Measurements from ENCODE around the gene PAPPA2. TPM values are rescaled to one million over a fixed set of nuclear protein-coding genes. Genes with fewer than 3 reads are reported as not detected.
A peak's percentile ranks its signal among the peaks of the same experiment; 100 is the strongest.

PAPPA2 gene
- polyA plus RNA-seq, 12 donors = 0.16 to 24.5 (median 0.39) TPM; not detected in 2

DNA sequence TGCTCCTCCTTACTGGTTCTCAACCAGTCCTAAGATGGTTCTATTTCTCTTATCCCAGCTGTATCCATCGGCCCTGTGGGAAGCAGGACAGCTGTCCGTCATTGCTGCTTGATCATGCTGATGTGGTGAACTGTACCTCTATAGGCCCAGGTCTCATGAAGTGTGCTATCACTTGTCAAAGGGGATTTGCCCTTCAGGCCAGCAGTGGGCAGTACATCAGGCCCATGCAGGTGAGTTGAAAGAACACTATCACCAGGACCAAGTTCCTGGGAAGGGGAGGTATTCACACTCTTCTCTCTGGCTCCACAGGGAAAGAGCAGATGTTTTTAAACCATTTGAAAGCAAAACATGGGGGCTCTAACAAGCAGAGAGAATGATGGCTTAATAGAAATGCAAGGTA, 302.6 kb downstream of the PAPPA2 start:
- no peak for DNase-seq

DNA sequence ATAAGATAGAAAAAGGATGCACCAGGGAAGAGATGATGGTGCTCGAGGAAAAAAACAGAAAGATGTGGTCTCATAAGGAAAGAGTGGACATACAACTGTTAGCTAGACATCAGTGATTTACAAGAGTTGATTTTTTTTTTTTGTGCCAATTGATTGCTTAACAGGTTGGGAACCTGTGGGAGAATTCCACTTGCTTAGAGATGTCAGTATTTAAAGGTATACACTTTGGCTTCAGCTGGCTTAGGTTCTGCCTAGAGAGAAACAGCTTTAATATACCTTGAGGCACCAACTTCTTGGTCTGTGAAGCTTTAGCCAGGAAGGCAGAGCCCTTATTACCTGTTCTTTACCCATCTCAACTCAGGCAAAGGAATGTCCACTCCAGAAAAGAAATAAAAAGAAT, 303.8 kb downstream of the PAPPA2 start:
- DNase-seq = no peak

DNA sequence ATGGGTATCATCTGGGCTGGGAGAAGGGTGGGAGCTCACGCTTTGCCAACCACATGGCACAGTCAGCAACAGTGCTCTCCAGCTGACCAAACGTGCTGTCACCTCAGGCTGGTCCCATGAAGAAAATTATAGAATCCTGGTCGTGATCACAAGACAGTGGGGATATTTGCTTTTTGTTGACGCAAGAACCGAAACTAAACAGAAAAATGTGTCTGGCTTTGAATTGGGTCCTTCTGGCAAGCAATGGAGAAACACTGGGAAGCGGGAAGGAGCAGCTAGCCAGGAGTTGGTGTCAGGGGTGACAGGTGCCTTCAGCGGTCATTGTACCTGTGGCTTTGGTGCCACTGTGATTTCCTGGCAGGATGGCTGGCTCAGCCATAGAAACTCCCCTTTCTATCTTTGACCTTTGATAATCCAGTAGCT, 304.8 kb downstream of the PAPPA2 start:
- DNase-seq = no peak

DNA sequence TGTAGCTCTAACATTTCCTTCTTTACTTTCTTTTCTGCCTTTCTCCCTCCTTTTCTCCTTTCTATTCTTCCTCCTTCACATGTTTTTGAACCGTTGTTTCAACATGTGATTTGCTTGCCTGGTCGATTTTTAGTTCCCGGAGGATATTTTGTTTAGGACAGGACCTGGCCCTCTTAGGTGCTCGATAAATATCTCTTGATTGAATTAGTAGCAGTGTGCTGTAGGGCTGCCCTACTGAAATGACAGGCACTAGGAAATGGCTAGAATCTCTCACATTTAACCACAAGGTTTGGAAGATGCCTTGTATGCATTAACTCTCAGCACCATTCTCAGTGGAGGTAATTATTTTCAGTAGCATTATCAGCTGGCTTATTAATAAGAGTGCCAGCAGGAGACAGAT, 305.6 kb downstream of the PAPPA2 start:
- DNase-seq = no peak

DNA sequence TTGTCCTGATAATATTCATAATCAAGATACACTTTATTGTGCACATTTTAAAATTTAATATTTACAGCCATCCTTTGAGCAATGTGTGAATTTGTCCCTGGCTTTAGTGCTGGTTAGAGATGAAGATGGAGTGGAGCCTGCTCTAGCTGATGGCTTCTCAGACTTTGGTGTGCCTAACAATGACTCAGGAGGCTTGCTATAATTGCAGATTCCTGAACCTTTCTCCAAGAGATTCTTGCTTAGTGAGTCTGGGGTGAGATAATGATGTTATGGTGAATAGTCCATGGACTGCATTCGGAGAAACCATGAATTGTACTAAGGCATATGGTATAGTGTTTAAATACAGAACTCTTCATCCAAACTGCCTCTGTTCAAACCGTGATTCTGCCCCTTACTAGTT, 307.1 kb downstream of the PAPPA2 start:
- no peak for DNase-seq

DNA sequence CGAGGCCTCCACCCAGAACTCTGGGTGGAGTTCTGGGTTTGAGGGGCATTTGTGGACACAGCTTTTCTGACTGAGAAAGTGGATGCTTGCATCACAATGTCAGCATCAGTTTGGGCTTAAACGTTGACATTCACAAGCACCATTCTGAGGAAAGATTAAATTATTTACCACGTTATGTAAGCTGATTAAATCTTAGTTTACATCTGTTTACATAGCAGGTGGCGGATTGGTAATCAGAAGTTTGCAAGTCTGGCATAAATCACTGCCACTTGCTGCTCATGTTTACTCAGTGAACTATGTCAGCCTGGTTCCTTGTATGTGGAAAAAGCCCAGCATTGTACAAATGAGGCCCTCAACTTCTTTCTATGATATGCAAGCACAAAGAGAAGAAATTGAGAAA, 310.1 kb downstream of the PAPPA2 start:
- no peak for DNase-seq

DNA sequence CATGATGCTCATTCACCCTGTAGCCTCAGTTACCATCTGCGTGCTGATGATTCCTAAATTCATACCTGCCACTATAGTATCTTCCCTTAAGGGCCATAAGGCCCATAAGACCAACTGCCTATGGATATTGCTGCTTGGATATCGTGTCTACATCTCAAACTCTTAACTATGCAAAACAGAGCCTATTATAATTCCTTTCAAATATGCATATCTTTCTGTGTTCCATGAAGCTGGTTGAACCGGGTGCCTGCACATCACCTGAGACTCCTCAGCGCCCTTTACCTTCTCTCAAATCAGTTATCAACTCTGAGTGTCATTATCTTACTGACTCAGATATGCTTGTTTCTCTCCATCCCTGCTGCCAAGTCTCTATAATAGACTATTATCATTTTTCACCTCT, 311.2 kb downstream of the PAPPA2 start:
- no peak for DNase-seq

DNA sequence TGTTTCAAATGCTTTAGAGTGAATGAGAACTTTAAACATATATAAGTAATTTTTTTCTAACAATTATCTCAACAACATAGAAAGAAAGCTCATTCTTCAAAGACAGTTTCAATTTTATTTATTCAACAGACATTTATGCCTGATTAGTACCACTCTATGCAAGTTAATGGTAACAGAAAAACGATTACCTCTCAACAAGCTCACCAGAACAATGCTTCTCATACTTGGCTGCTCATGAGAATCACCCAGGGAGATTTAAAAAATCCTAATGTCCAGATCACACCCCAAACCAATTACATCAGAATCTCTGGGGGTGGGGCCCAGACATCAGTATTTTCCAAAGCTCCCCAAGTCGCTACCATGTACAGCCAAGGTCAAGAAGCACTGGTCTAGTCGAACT, 312.4 kb downstream of the PAPPA2 start:
- DNase-seq = no peak

DNA sequence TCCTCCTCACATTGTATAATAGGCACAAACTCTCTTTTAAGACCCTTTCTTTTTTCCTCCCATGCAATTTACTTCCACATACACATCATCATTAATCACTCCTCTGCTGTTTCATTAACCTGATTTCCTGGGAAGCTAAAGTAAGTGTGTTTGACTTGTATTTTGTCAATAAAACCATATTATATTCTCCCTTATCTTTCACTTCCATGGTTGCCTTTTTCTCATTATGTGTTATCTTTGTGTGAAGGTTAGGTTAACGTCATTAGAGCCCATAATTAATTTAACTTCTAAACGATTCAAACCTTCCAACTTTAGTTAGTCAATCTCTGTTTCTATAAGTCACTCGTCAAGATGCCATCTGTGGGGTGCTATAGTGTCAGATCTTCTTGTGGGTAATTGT, 313.0 kb downstream of the PAPPA2 start:
- no peak for DNase-seq

DNA sequence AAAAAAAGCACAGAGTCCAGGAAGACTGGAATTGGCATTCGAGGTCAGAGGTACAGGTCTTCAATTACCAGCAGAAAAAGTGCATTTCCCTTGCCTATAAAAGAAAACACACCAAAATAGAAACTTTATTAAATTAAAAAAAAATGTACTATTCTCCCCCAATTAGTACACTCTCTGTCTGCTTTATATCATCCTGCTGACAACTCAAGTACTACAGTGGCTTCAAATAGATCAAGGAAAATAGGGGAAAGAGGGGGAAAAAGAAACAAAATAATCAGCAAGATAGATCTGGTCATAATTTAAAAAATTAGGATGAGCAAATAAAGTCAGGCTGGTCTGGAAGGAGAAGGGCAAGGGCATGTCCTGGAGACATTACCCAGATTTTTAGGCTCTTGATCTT, 315.1 kb downstream of the PAPPA2 start:
- no peak for DNase-seq

DNA sequence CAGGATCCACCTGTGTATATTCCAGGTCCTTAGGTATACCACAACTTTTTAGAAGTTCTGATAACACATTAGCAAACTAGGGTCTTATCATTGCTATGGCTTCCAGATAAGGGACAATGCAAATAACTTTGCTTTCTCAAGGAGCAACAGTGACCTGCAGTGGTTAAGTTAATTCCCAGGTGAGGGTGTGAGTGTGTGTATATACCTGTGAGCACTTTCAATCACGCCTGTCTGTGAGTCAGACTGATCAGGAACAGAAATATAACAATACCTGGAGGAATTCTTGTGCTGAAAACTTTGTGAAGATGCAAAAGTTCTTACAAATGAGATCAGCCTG, 317.0 kb downstream of the PAPPA2 start:
- no peak for DNase-seq

DNA sequence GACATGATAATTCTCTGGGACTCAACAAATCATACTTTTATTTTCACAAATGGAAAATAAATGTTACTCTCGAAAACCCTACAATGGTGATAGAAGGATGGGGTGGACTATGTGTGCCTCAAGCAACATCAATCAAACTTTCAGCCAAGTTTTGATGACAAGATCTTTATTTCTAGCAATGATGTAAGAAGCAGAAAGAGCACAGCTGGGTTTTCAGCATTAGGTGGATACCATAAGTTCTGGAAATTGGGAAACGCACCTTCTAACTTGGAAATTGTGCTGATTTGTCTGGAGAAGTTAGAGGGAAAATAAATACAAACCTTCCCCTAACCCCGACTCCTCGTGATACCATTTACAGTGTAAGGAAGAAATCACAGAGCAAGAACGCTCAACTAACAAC, 320.3 kb downstream of the PAPPA2 start:
- no peak for DNase-seq

DNA sequence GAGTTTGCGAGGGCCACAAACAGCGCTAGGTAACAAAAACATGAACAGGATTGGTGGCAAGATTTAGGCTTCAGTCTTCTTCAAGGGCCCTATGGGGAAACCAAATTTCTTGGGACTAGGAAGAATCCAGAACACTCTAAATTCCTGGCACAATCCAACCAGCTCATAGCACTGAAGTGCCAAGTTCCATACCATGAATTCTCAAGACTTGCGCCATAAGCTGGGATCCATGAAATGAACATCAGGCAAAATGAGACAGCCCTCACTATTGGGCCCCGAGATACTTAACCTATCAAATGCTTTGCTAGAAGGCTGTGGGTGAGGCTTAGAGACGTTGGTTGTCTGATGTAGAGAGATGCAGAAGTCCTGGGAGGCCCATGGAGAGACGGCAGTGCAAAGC, 322.1 kb downstream of the PAPPA2 start:
- no peak for DNase-seq

DNA sequence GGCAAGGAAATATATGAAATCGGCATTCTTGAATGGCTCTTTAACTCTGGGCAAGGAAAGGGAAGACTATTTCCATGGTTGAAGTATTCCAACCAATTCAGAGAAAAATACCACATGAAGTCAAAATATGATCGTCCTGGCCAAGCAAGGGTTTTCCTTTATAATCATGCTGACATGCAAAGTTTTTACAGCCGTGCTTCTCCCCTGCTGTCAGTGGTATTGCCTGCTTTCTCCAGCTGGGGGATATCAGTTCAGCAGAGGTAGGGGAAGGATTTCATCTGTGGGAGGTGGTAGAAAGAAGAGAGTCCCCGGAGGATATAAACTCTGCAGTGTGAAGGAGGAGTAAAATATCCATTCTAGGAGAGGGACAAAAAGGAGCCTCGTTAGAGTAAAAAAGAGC, 322.8 kb downstream of the PAPPA2 start:
- no peak for DNase-seq

DNA sequence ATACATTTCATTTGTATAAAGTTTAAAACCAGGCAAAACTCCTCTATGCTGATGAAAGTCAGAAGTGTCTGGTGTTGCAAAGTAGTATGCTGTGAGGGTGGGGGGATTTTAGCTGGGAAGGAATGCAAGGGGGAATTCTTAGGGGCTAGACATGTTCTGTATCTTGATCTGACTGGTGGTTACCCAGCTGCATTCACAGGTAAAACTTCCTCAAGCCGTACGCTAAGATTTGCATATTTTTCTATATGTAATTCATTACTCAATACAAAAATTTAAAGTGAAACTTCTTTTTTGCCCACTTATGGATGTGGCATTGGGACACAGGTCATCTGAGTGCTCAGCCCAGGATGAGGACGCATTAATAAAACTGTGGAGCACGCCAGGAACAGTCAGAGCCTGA, 323.3 kb downstream of the PAPPA2 start:
- DNase-seq = no peak

DNA sequence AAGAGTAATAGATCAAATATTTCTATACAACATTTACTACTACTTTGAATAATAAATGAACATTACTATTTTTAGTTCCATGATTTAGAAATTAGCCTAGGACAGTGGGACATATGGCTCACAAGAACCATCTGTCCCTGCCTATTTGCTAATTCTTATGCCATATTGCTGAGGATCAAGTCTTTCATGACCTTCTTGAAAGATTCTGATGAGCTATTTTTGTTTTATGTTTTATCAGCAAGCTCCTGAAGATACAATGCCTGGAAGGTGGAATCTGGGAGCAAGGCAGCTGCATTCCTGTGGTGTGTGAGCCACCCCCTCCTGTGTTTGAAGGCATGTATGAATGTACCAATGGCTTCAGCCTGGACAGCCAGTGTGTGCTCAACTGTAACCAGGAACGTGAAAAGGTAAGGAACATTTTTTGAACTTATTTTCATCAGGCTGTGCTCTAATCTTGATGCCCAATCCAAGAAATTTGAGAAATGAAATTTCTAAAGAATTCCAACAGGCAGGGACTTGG, 326.7 kb downstream of the PAPPA2 start:
- DNase-seq = no peak

DNA sequence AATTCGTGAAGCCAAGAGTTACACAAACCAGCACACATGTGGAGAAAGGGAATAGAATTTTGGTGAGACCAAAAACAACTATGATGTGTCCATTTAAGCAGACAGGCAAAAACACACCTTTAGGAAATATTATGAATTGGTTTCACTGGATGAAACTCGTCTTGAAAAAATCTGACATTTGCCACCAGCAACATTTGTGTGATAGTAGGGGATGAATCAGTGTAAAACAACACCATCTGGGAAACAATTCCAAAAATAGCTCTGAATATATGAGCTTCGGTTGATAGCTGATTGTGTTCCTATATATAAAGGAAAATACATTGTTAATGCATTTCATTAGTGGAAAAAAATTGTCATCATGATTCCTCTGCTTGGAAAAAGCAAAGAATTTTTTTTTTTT, 327.8 kb downstream of the PAPPA2 start:
- DNase-seq = no peak

DNA sequence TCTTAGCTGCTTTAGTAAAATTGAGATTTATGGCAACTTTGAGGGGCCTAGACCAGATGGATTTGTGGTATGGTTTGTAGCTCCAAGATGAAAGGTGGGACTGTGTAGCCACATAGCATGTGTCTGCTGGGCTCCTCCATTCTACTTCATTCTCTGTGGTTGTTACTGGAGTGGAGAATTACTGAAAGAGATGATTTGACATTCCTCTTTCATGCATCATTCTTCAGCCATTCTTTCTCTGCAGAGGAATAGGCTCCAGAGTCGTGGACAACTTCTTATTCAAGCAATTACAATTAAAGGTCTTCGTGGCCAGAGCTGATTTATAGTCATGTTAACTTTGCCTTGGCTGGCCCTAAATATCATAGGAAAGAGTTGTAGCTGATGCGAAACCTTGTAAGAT, 328.9 kb downstream of the PAPPA2 start:
- DNase-seq = no peak

DNA sequence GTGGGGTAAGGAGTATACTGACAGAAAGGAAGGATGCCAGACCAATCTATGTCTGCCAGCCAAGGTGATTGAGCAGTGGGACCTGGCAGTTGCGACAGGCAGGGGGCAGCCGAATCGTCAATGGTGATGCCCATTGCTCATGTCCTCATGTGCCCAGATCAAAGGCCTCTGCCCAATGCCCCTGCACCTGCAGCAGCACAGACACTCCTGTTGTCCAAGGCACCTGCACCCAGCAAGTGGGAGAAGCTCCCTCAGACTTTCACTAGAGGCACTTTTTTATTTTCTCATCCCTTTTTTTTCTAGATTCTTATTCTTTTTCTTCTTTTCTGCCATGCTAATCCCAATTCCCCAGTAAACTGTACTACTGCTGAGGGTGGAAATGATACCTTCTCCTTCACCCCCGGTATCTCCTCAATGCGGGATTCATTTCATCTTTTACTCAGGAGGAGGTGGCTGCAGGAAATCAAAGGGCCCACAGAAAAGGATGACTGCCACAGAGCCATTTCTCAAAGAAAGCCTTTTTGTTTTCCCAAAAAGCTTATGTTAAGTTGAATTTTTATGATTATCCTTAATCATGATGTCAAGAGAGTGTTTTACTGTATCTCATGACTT, 332.0 kb downstream of the PAPPA2 start:
- no peak for DNase-seq

DNA sequence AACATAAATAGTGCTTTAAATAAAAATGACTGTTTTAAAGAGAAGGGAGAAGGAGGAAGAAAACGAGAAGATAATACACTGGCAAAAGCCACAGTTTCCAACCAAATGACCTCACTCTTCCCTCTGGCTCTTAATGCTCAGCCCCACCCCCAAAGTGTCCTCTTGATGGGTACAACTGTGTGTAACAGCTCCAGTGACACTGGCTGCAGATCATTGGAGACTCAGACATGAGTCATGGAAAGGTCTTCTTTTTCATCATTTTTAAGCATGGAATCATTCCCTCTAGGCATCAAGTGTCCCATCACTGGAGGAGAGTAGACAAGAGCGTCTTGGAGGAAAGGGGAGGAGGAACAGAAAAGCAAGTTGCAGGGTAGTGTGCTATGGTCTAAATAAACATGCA, 333.0 kb downstream of the PAPPA2 start:
- no peak for DNase-seq

DNA sequence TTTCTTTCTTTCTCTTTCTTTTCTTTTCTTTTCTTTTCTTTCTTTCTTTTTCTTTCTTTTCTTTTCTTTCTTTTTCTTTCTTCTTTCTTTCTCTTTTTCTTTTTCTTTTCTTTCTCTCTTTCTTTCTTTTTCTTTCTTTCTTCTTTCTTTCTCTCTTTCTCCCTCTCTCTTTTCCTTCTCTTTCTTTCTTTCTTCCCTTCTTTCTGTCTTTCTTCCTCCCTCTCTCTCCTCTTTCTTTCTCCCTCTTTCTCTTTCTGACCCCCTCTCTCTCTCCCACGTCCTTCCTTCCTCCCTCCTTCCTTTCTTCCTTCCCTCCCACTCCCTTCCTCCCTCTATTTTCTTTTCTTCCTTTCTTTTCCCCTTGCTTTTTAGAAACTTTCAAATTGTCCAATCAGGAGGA, 333.6 kb downstream of the PAPPA2 start:
- DNase-seq = no peak

DNA sequence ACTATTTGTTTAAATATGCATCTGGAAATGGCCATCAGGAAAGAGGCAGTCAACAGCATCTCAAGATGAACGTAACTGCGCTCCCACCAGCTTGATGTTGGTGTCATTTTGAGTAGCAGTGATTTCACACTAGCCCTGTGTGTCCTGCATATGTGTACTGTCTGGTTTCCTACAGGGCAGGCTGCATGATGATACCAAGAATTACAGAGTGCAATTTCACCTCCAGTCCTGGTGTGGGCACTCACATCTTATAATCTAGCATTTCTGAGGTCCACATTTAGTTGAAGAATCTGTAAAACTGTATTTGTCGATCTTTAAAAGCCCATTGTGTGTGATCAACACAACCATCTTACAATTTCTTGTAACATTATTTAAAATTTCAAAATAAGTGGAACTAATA, 336.4 kb downstream of the PAPPA2 start:
- DNase-seq = no peak

DNA sequence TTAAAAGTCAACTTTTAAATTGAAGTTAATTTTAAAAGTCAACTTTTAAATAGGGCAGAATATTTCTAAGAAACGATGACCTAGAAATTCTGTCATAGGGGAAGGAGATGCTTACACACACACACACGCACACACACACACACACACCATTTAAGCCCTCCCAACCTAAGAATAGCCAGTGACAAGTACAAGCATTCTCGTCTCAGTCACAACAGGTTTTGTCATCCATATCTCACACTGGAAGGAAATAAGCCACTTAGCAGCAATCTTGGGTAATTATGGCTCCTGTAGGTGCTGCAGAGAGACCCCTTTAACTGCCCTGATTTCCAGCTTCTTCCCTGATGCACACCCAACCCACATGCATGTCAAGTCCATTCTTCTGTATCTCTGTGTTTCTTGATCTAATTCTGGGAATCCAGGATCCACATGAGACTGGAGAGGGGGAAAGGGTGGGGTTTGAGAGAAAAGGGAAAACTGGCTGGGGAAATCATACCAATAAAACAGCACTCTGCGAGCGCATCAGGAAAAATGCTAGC, 338.1 kb downstream of the PAPPA2 start:
- peak; percentile 31 for DNase-seq

DNA sequence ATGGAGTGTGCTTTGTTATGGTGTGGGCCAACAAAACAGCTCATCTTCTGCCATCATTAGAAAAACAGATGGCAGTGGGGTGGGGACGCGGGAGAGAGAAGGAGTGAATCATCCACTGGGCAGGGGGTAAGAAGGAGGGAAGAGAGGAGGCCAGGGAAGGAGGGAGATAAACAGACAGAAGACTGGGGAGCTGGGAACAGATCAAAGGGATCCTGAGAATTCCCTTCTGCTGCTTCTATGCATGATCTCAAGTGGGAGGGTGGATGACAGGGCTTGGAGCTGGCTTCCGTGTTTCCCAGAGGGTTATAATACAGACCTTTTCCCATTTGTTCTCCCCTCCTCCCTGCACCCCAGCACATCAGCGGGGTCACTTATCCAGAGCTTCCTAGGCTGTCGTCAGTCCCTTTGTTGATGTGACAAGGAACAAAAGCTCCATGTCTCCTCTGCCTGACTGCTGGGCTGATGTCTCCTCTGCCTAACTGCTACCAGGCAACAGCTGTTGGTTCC, 338.6 kb downstream of the PAPPA2 start:
- peak; percentile 80 for DNase-seq

Measured in muscle of arm (tissue), 12 donors.